Measurements from ENCODE around the gene HSD17B14. TPM values are rescaled to one million over a fixed set of nuclear protein-coding genes. Genes with fewer than 3 reads are reported as not detected.

HSD17B14 gene
- total and polyA plus RNA-seq, 2 of the 13 experiments (the other 11 are each of a cell fraction or from before 2014, with no cell fraction given) = 0.58 to 1.2 TPM

DNA sequence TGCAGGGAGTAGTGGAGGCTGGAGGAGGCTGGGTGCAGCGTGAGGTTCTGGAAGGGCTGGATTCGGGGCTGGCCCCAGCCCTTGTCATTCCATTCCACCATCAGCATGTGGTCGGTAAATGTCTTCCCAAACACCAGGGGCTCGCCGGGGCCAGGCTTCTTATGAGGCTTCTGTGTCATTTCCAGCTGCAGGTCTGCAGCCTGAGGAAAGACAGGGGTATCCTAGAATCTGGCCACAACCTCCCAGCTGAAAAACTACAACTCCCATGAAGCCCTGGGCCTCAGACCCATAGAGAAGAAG is 29.8 kb downstream of the HSD17B14 start (continued):
- TF ChIP-seq CREB1 (IDR thresholded peaks at IDR 0.05) (no peak), CREB1 (CRISPR knock-in tag; IDR thresholded peaks at IDR 0.05) (peak; percentile 42; the same call in 1 of the 2 replicates), MXI1 (IDR thresholded peaks at IDR 0.05; ENCODE audit: borderline replicate concordance, low read depth, low read length) (0 out of 3 replicates have a peak, but pooled peaks have one; percentile 19), ZNF335 (CRISPR knock-in tag; IDR thresholded peaks at IDR 0.05) (peak; percentile 89), ZNF747 (CRISPR knock-in tag; IDR thresholded peaks at IDR 0.05; ENCODE audit: borderline replicate concordance) (0 out of 2 replicates have a peak, but pooled peaks have one; percentile 10), SMYD3 (CRISPR knock-in tag; IDR thresholded peaks at IDR 0.05) (no peak), STAT5B (CRISPR knock-in tag; IDR thresholded peaks at IDR 0.05) (no peak), ZNF143 (CRISPR knock-in tag; IDR thresholded peaks at IDR 0.05) (peak; percentile 99; the same call in 1 of the 2 replicates), FOSL2 (CRISPR knock-in tag; IDR thresholded peaks at IDR 0.05) (no peak), ZNF660 (CRISPR knock-in tag; IDR thresholded peaks at IDR 0.05; ENCODE audit: borderline replicate concordance, low read depth) (no peak), SP4 (CRISPR knock-in tag; IDR thresholded peaks at IDR 0.05) (no peak), ATM (IDR thresholded peaks at IDR 0.05; ENCODE audit: borderline replicate concordance) (no peak), ZNF230 (CRISPR knock-in tag; IDR thresholded peaks at IDR 0.05) (no peak), POLR2AphosphoS2 (IDR thresholded peaks at IDR 0.05; ENCODE audit: low read depth, low read length) (no peak), HDAC1 (CRISPR knock-in tag; IDR thresholded peaks at IDR 0.05) (no peak), MAFF (IDR thresholded peaks at IDR 0.05; ENCODE audit: low read depth, low read length) (no peak), CREM (IDR thresholded peaks at IDR 0.05) (peak; percentile 78; the same call in 1 of the 2 replicates), CREM (CRISPR knock-in tag; IDR thresholded peaks at IDR 0.05) (no peak), GABPA (IDR thresholded peaks at IDR 0.05; ENCODE audit: low read depth, low read length) (no peak), GABPA (CRISPR knock-in tag; IDR thresholded peaks at IDR 0.05; ENCODE audit: low read depth) (peak; percentile 38; the same call in 1 of the 2 replicates), RFX3 (CRISPR knock-in tag; IDR thresholded peaks at IDR 0.05) (0 out of 2 replicates have a peak, but pooled peaks have one; percentile 16)
- TF ChIP-seq, protein P1, sequence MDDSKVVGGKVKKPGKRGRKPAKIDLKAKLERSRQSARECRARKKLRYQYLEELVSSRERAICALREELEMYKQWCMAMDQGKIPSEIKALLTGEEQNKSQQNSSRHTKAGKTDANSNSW (CRISPR knock-in tag; IDR thresholded peaks at IDR 0.05; ENCODE audit: borderline replicate concordance) = no peak
- TF ChIP-seq, protein P2, sequence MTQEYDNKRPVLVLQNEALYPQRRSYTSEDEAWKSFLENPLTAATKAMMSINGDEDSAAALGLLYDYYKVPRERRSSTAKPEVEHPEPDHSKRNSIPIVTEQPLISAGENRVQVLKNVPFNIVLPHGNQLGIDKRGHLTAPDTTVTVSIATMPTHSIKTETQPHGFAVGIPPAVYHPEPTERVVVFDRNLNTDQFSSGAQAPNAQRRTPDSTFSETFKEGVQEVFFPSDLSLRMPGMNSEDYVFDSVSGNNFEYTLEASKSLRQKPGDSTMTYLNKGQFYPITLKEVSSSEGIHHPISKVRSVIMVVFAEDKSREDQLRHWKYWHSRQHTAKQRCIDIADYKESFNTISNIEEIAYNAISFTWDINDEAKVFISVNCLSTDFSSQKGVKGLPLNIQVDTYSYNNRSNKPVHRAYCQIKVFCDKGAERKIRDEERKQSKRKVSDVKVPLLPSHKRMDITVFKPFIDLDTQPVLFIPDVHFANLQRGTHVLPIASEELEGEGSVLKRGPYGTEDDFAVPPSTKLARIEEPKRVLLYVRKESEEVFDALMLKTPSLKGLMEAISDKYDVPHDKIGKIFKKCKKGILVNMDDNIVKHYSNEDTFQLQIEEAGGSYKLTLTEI (CRISPR knock-in tag; conservative IDR thresholded peaks at IDR 0.05) = no peak
- TF ChIP-seq, protein P3, sequence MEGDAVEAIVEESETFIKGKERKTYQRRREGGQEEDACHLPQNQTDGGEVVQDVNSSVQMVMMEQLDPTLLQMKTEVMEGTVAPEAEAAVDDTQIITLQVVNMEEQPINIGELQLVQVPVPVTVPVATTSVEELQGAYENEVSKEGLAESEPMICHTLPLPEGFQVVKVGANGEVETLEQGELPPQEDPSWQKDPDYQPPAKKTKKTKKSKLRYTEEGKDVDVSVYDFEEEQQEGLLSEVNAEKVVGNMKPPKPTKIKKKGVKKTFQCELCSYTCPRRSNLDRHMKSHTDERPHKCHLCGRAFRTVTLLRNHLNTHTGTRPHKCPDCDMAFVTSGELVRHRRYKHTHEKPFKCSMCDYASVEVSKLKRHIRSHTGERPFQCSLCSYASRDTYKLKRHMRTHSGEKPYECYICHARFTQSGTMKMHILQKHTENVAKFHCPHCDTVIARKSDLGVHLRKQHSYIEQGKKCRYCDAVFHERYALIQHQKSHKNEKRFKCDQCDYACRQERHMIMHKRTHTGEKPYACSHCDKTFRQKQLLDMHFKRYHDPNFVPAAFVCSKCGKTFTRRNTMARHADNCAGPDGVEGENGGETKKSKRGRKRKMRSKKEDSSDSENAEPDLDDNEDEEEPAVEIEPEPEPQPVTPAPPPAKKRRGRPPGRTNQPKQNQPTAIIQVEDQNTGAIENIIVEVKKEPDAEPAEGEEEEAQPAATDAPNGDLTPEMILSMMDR (CRISPR knock-in tag; IDR thresholded peaks at IDR 0.05) = 0 out of 2 replicates have a peak, but pooled peaks have one; percentile 2
- TF ChIP-seq, protein P4, sequence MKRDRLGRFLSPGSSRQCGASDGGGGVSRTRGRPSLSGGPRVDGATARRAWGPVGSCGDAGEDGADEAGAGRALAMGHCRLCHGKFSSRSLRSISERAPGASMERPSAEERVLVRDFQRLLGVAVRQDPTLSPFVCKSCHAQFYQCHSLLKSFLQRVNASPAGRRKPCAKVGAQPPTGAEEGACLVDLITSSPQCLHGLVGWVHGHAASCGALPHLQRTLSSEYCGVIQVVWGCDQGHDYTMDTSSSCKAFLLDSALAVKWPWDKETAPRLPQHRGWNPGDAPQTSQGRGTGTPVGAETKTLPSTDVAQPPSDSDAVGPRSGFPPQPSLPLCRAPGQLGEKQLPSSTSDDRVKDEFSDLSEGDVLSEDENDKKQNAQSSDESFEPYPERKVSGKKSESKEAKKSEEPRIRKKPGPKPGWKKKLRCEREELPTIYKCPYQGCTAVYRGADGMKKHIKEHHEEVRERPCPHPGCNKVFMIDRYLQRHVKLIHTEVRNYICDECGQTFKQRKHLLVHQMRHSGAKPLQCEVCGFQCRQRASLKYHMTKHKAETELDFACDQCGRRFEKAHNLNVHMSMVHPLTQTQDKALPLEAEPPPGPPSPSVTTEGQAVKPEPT (CRISPR knock-in tag; IDR thresholded peaks at IDR 0.05; ENCODE audit: low read depth) = no peak
- TF ChIP-seq, protein P5, sequence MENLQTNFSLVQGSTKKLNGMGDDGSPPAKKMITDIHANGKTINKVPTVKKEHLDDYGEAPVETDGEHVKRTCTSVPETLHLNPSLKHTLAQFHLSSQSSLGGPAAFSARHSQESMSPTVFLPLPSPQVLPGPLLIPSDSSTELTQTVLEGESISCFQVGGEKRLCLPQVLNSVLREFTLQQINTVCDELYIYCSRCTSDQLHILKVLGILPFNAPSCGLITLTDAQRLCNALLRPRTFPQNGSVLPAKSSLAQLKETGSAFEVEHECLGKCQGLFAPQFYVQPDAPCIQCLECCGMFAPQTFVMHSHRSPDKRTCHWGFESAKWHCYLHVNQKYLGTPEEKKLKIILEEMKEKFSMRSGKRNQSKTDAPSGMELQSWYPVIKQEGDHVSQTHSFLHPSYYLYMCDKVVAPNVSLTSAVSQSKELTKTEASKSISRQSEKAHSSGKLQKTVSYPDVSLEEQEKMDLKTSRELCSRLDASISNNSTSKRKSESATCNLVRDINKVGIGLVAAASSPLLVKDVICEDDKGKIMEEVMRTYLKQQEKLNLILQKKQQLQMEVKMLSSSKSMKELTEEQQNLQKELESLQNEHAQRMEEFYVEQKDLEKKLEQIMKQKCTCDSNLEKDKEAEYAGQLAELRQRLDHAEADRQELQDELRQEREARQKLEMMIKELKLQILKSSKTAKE (CRISPR knock-in tag; IDR thresholded peaks at IDR 0.05; ENCODE audit: borderline replicate concordance) = no peak

All from HepG2 (cell line).